Measurements from ENCODE around the gene ARAP1.

GRCh38 chr11:72704783-72705265 is 47.4 kb downstream of the ARAP1 start:
- TF ChIP-seq CTCF (IDR thresholded peaks at IDR 0.05) (no peak), POLR2A (IDR thresholded peaks at IDR 0.05) (no peak)

Data from suprapubic skin (tissue), 3 donors.